HG03521 (cell line): ENCODE measurements around the gene MRPL53.

Experiments used
- ATAC-seq: cut with Tn5 transposase; IDR thresholded peaks from one replicate; pipeline ENCODE4 v1.9.1; 2021; ENCODE audit warnings: mild to moderate bottlenecking, moderate library complexity; ENCODE audit not compliant: unreplicated experiment

MRPL53 gene

GRCh38 chr2:74429487-74430451, 42.7 kb downstream of the MRPL53 start:
- ATAC-seq, result no peak

- ATAC-seq, result no peak
Measured at GRCh38 chr2:74428675-74429074, 43.8 kb downstream of the MRPL53 start.

GRCh38 chr2:74427551-74427950, 44.9 kb downstream of the MRPL53 start:
- no peak for ATAC-seq

- no peak for ATAC-seq
Measured at GRCh38 chr2:74426181-74426758, 46.2 kb downstream of the MRPL53 start.

- ATAC-seq, result no peak
Measured at GRCh38 chr2:74425523-74425922, 47.0 kb downstream of the MRPL53 start.

- no peak for ATAC-seq
Measured at GRCh38 chr2:74424995-74425406, 47.5 kb downstream of the MRPL53 start.

- no peak for ATAC-seq
Measured at GRCh38 chr2:74424139-74424992, 48.1 kb downstream of the MRPL53 start.

- no peak for ATAC-seq
Measured at GRCh38 chr2:74423231-74424095, 49.0 kb downstream of the MRPL53 start.
